A673 (cell line): Measurements from ENCODE around the gene CERK. TPM values are rescaled to one million over a fixed set of nuclear protein-coding genes. Genes with fewer than 3 reads are reported as not detected.

ENCODE experiments used
- BruUV-seq: library from RNA; stranded (reverse); fragments of 400-500 nt; replicated peaks from 2 replicates; lab custom pipeline; 2021; lab: Mats Ljungman, UMichigan
- CTCF ChIA-PET: fragments of 300-600 bp; sonication (Branson Sonifier 250); formaldehyde crosslinking; loops from one replicate; lab custom pipeline; 2022; ENCODE audit warnings: antibody characterized with exemption; lab: Charles Lee
- POLR2A ChIA-PET: fragments of 300-600 bp; sonication (Branson Sonifier 250); formaldehyde crosslinking; loops from one replicate; lab custom pipeline; 2022; ENCODE audit warnings: antibody characterized with exemption; ENCODE audit not compliant: low non-redundant PET; lab: Charles Lee
- DNase-seq: peaks from one replicate; pipeline ENCODE4 v3.0.0-alpha.2; 2015; ENCODE audit warnings: low spot score
- H3K27ac ChIP-seq: fragments of 200-600 bp; sonication (generic); 2 replicates; pipeline ENCODE4 v1.5.1; 2016; ENCODE audit warnings: mixed run types, low read depth, mild to moderate bottlenecking, mixed read lengths, antibody characterized with exemption, low read length; ENCODE audit not compliant: poor library complexity, severe bottlenecking
- H3K27me3 ChIP-seq: fragments of 200-600 bp; sonication (generic); replicated peaks from 2 replicates; pipeline ENCODE4 v1.6.1; 2017; ENCODE audit warnings: mixed run types, low read depth, mild to moderate bottlenecking, mixed read lengths, antibody characterized with exemption, low read length; ENCODE audit not compliant: insufficient read depth, poor library complexity
- H3K36me3 ChIP-seq: fragments of 200-600 bp; sonication (generic); 2 replicates; pipeline ENCODE4 v1.6.1; 2016; ENCODE audit warnings: mixed run types, mild to moderate bottlenecking, mixed read lengths, antibody characterized with exemption, low read length; ENCODE audit not compliant: insufficient read depth, poor library complexity, severe bottlenecking
- H3K4me1 ChIP-seq: fragments of 200-600 bp; sonication (generic); 2 replicates; pipeline ENCODE4 v1.6.1; 2017; ENCODE audit warnings: mixed run types, mild to moderate bottlenecking, mixed read lengths, antibody characterized with exemption, low read length; ENCODE audit not compliant: insufficient read depth, poor library complexity, severe bottlenecking
- H3K4me3 ChIP-seq: fragments of 200-600 bp; sonication (generic); 2 replicates; pipeline ENCODE4 v1.5.1; 2016; ENCODE audit warnings: low read depth, mixed run types, mild to moderate bottlenecking, mixed read lengths, low read length; ENCODE audit not compliant: poor library complexity, severe bottlenecking
- H3K9me3 ChIP-seq: fragments of 200-600 bp; sonication (generic); 2 replicates; pipeline ENCODE4 v1.6.1; 2016; ENCODE audit warnings: mixed run types, low read depth, mild to moderate bottlenecking, mixed read lengths, antibody characterized with exemption, low read length; ENCODE audit not compliant: poor library complexity, severe bottlenecking
- EZH2 ChIP-seq: fragments of 200-600 bp; sonication (generic); IDR thresholded peaks from 2 replicates; pipeline ENCODE4 v1.6.1; 2017; ENCODE audit warnings: borderline replicate concordance, low read depth, mild to moderate bottlenecking, mixed read lengths, antibody characterized with exemption, low read length; ENCODE audit not compliant: poor library complexity, severe bottlenecking
- intact Hi-C: fragments of 100-400 bp; cut with micrococcal nuclease; formaldehyde crosslinking; loops from one replicate; pipeline ENCODE4 v1.10.0; 2022; ENCODE audit not compliant: unreplicated experiment
- total RNA-seq: library from RNA; stranded (reverse); gene quantifications from 2 replicates; pipeline ENCODE4 v1.2.3, GENCODE V29; 2021
- TF ChIP-seq, protein P1 (sequence below): fragments of 300-800, 200-600 bp; sonication (generic); conservative IDR thresholded peaks from 2 replicates; pipeline ENCODE4 v1.5.1; 2017; ENCODE audit warnings: low read depth, mild to moderate bottlenecking, antibody characterized with exemption, low read length, moderate library complexity, mixed read lengths

The CERK gene
- total RNA-seq, 1 experiment from 2014 or later, result 58.8 TPM

DNA sequence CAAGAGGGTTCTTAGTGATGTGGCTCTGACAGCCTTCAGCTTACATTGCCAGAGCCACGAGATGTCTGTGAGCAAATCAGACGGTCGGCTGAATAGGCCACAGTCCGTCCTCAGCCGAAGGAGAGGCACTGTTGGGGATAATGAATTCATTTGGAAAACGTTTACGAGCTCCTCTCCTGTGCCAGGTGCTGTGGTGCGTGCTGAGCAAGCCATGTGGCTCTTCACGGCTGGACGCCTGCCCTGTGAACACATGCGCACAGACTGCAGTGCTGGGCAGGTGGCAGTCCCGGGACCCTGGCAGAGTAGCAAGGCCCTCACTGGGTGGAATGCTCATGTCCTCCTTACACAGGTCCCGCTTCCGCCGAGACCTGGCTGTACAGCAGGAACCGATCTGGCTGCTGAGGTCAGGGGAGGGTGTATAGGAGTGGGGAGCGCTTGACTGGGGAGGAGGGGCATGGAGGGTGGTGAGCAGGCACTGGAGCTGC is 31.2 kb upstream of the CERK start:
- no peak for DNase-seq
- TF ChIP-seq, protein P1, sequence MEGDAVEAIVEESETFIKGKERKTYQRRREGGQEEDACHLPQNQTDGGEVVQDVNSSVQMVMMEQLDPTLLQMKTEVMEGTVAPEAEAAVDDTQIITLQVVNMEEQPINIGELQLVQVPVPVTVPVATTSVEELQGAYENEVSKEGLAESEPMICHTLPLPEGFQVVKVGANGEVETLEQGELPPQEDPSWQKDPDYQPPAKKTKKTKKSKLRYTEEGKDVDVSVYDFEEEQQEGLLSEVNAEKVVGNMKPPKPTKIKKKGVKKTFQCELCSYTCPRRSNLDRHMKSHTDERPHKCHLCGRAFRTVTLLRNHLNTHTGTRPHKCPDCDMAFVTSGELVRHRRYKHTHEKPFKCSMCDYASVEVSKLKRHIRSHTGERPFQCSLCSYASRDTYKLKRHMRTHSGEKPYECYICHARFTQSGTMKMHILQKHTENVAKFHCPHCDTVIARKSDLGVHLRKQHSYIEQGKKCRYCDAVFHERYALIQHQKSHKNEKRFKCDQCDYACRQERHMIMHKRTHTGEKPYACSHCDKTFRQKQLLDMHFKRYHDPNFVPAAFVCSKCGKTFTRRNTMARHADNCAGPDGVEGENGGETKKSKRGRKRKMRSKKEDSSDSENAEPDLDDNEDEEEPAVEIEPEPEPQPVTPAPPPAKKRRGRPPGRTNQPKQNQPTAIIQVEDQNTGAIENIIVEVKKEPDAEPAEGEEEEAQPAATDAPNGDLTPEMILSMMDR, result no peak
- TF ChIP-seq EZH2, result no peak
- Histone ChIP-seq H3K36me3 (no peaks in the 10 kb centered on the region), H3K9me3 (no peaks in the 10 kb centered on the region), H3K4me1 (peaks cover 10% of the 10 kb centered on the region), H3K27ac (no peak overlapping the region), H3K4me3 (no peak overlapping the region), H3K27me3 (no peaks in the 10 kb centered on the region)
- ChIA-PET CTCF (no interaction called here), POLR2A (interaction anchor here (0.6 kb wide), 1 partner anchor 14 kb away, joined by 4 read pairs; no protein-coding TSS in a partner anchor)
- BruUV-seq, result no TSS peak
- intact Hi-C loops, result no loop called here

DNA sequence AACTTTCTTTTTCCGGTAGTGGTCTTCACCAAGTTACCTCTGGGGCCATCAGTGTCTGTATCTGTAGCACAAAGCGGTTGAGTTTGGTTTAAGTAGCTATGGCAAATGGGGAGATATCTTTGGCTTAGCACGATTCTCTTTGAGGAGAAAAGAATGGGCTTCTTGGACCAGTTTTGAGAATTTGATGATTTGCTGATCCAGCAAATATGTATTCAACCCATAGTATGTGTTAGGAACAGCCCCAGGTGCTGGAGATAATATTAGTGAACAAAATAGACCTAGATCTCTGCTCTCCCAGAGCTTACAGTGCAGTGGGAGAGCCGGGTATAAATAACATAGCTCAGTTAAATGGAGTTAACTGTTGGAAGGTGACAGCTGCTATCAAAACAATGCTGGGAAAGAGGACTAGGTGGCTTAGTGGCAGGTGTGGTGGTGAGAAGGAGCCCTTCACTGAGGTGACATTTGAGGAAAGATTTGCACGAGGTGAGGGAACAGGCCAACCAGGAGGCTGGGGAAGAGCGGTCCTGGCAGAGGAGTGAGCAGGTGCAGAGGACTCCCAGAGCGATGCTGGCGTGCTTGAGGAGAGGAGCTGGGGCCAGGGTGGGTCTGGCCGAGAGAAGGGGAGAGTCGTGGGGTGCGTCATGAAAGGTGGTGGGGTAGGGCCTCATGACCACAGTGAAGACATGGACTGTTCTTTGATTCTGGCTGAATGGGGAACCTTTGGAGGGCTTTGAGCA is 29.4 kb upstream of the CERK start:
- Histone ChIP-seq H3K27me3 (no peaks in the 10 kb centered on the region), H3K4me1 (no peaks in the 10 kb centered on the region), H3K36me3 (no peaks in the 10 kb centered on the region), H3K27ac (no peak overlapping the region), H3K4me3 (no peak overlapping the region), H3K9me3 (no peaks in the 10 kb centered on the region)
- intact Hi-C loops, result no loop called here
- ChIA-PET CTCF (no interaction called here), POLR2A (no interaction called here)
- no TSS peak for BruUV-seq
- no peak for DNase-seq
- TF ChIP-seq EZH2, result no peak
- TF ChIP-seq, protein P1, result no peak

DNA sequence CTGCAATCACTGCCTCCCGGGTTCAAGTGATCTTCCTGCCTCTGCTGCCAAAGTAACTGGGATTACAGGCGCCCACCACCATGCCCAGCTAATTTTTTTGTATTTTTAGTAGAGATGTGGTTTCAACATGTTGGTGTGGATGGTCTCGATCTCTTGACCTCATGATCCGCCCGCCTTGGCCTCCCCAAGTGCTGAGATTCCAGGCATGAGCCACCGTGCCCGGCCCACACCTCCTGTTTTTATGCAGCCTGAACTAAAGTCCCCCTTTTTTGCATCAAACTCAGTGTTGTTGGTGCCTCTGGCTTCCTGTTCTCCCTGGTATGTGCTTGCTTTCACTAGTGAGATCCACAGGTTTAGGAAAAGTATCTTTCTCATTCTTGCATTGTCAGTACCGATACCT is 28.6 kb upstream of the CERK start:
- H3K27me3 ChIP-seq, result no peaks in the 10 kb centered on the region
- H3K4me3 ChIP-seq, result no peak overlapping the region
- TF ChIP-seq, protein P1, result no peak
- no peak for TF ChIP-seq EZH2
- intact Hi-C loops, result no loop called here
- DNase-seq, result no peak
- no peaks in the 10 kb centered on the region for H3K4me1 ChIP-seq
- ChIA-PET CTCF (no interaction called here), POLR2A (no interaction called here)
- no TSS peak for BruUV-seq
- no peak overlapping the region for H3K27ac ChIP-seq
- no peaks in the 10 kb centered on the region for H3K9me3 ChIP-seq
- no peaks in the 10 kb centered on the region for H3K36me3 ChIP-seq
